HepG2 (cell line): ENCODE measurements around the gene RNF40. TPM values are rescaled to one million over a fixed set of nuclear protein-coding genes. Genes with fewer than 3 reads are reported as not detected.
A peak's percentile ranks its signal among the peaks of the same experiment; 100 is the strongest.

Experiments used
- CENPBD1 ChIP-seq: sonication (generic); formaldehyde crosslinking; IDR thresholded peaks from 2 replicates; pipeline ENCODE4 v1.8.0; 2022; ENCODE audit warnings: missing genetic modification reagents, low read depth, mild to moderate bottlenecking, borderline replicate concordance
- DMAP1 ChIP-seq: IDR thresholded peaks from 2 replicates; pipeline ENCODE4 v1.6.1; 2016
- ESRRA ChIP-seq: sonication (generic); formaldehyde crosslinking; IDR thresholded peaks from 2 replicates; pipeline ENCODE4 v1.5.1; 2020; ENCODE audit warnings: mild to moderate bottlenecking, low read depth, missing genetic modification reagents
- KDM5A ChIP-seq: fragments of 200-600 bp; sonication (generic); IDR thresholded peaks from 2 replicates; pipeline ENCODE4 v1.7.0; 2018; ENCODE audit warnings: antibody characterized with exemption, mild to moderate bottlenecking, low read length, borderline replicate concordance
- LBX2 ChIP-seq: sonication (generic); formaldehyde crosslinking; IDR thresholded peaks from 2 replicates; pipeline ENCODE4 v1.5.0; 2020; ENCODE audit warnings: missing genetic modification reagents, mild to moderate bottlenecking, borderline replicate concordance
- POLR2G ChIP-seq: fragments of 200-400 bp; formaldehyde crosslinking; IDR thresholded peaks from 2 replicates; pipeline ENCODE4 v1.6.1; 2018; ENCODE audit warnings: mild to moderate bottlenecking, low read depth, low read length, moderate library complexity
- PRDM15 ChIP-seq: sonication (generic); formaldehyde crosslinking; IDR thresholded peaks from 2 replicates; pipeline ENCODE4 v1.4.0; 2020; ENCODE audit warnings: missing genetic modification reagents
- RAD21 ChIP-seq: fragments of 450-650 bp; formaldehyde crosslinking; IDR thresholded peaks from 2 replicates; pipeline ENCODE4 v1.5.0; 2020; ENCODE audit warnings: mild to moderate bottlenecking
- SAP130 ChIP-seq: IDR thresholded peaks from 2 replicates; pipeline ENCODE4 v1.6.1; 2016; ENCODE audit warnings: low read depth
- SP2 ChIP-seq: sonication (generic); formaldehyde crosslinking; IDR thresholded peaks from 2 replicates; pipeline ENCODE4 v1.5.1; 2020; ENCODE audit warnings: mild to moderate bottlenecking, missing genetic modification reagents
- TCF7 ChIP-seq: sonication (generic); IDR thresholded peaks from 2 replicates; pipeline ENCODE4 v1.6.1; 2016; ENCODE audit warnings: antibody characterized with exemption, low read depth
- TEF ChIP-seq: sonication (generic); formaldehyde crosslinking; IDR thresholded peaks from 2 replicates; pipeline ENCODE4 v1.5.0; 2020; ENCODE audit warnings: missing genetic modification reagents
- WIZ ChIP-seq: sonication (generic); formaldehyde crosslinking; IDR thresholded peaks from 2 replicates; pipeline ENCODE4 v1.5.1; 2020; ENCODE audit warnings: mild to moderate bottlenecking, missing genetic modification reagents
- ZFP1 ChIP-seq: IDR thresholded peaks from 2 replicates; pipeline ENCODE4 v1.6.1; 2016
- ZNF160 ChIP-seq: sonication (generic); formaldehyde crosslinking; IDR thresholded peaks from 2 replicates; pipeline ENCODE4 v1.8.0; 2022; ENCODE audit warnings: mild to moderate bottlenecking, inconsistent platforms, missing genetic modification reagents
- ZNF280D ChIP-seq: sonication (generic); formaldehyde crosslinking; IDR thresholded peaks from 2 replicates; pipeline ENCODE4 v1.5.1; 2020; ENCODE audit warnings: mild to moderate bottlenecking, missing genetic modification reagents
- ZNF484 ChIP-seq: sonication (generic); formaldehyde crosslinking; IDR thresholded peaks from 2 replicates; pipeline ENCODE4 v1.5.1; 2020; ENCODE audit warnings: mild to moderate bottlenecking, low read depth, missing genetic modification reagents, borderline replicate concordance
- ZNF605 ChIP-seq: sonication (generic); formaldehyde crosslinking; IDR thresholded peaks from 2 replicates; pipeline ENCODE4 v1.8.0; 2022; ENCODE audit warnings: mild to moderate bottlenecking, missing genetic modification reagents
- ZNF772 ChIP-seq: sonication (generic); formaldehyde crosslinking; IDR thresholded peaks from 2 replicates; pipeline ENCODE4 v1.5.0; 2020; ENCODE audit warnings: mild to moderate bottlenecking, missing genetic modification reagents
- ZNF839 ChIP-seq: sonication (generic); formaldehyde crosslinking; IDR thresholded peaks from 2 replicates; pipeline ENCODE4 v1.4.0; 2020; ENCODE audit warnings: missing genetic modification reagents, mild to moderate bottlenecking, borderline replicate concordance
- polyA plus RNA-seq, 8 experiments: library from polyadenylated mRNA; depleted of rRNA in 3 of 8; stranded (reverse) in 7 of 8; unstranded in 1 of 8; fragments of >200 nt; fragmentation: Illumina TruSeq in 4 of 8; extraction: Trizol in 4 of 8; gene quantifications; 2 replicates each; pipeline versions ENCODE4 v1.2.1 to v1.2.3, GENCODE V29; 2011 to 2016; ENCODE audit warnings: low read depth in 4 of 8, missing spikeins in 1 of 8, mixed read lengths in 1 of 8; ENCODE audit not compliant: insufficient read depth in 1 of 8
- total RNA-seq, 5 experiments: library from RNA; depleted of rRNA; stranded (reverse); fragments of >200 nt; fragmentation: Illumina TruSeq; extraction: Trizol; gene quantifications; 2 replicates each; pipeline ENCODE4 v1.2.3, GENCODE V29; 2016; ENCODE audit warnings: low read depth in 1 of 5

The RNF40 gene
- total and polyA plus RNA-seq, 2 of the 13 experiments (the other 11 are each of a cell fraction or from before 2014, with no cell fraction given): 84.0 to 85.6 TPM

- TF ChIP-seq PRDM15 (CRISPR knock-in tag) (peak; percentile 50; the same call in 1 of the 2 replicates), ZNF839 (no peak), ZFP1 (CRISPR knock-in tag) (0 out of 2 replicates have a peak, but pooled peaks have one; percentile 42), CENPBD1 (CRISPR knock-in tag) (peak; percentile 27; the same call in 1 of the 2 replicates), SAP130 (CRISPR knock-in tag) (peak; percentile 100), ZNF772 (CRISPR knock-in tag) (peak; percentile 51; the same call in 1 of the 2 replicates), TCF7 (no peak), ZNF160 (no peak; the same call in 1 of the 2 replicates), WIZ (CRISPR knock-in tag) (0 out of 2 replicates have a peak, but pooled peaks have one; percentile 37), KDM5A (peak; percentile 93), ESRRA (no peak), POLR2G (peak; percentile 87), SP2 (peak; percentile 74), ZNF484 (CRISPR knock-in tag) (0 out of 2 replicates have a peak, but pooled peaks have one; percentile 14), ZNF605 (CRISPR knock-in tag) (peak; percentile 34; the same call in 1 of the 2 replicates), ZNF280D (CRISPR knock-in tag) (peak; percentile 85), LBX2 (CRISPR knock-in tag) (no peak), TEF (CRISPR knock-in tag) (0 out of 2 replicates have a peak, but pooled peaks have one; percentile 55), RAD21 (peak; percentile 24; the same call in 1 of the 2 replicates), DMAP1 (CRISPR knock-in tag) (peak; percentile 78; the same call in 1 of the 2 replicates)
These were observed at the start of gene RNF40, which contains the start of gene CFAP119 (continued) for GRCh38 chr16:30761928-30762902.
